ENCODE results near the gene MORN1.

Gene MORN1

GRCh38 chr1:2322581-2323211, 68.7 kb downstream of the MORN1 start:
- no peak for TF ChIP-seq CTCF (IDR thresholded peaks at IDR 0.05; ENCODE audit: insufficient read depth, low read length)
- no peak for TF ChIP-seq SPI1 (IDR thresholded peaks at IDR 0.05; ENCODE audit: borderline replicate concordance, low read depth)
- TF ChIP-seq REST (IDR thresholded peaks at IDR 0.05; ENCODE audit: insufficient replicate concordance, low read depth): no peak
- no peak overlapping the region for H3K4me3 ChIP-seq (replicated peaks; ENCODE audit: insufficient read depth, low read length)
- no peak overlapping the region for H3K27ac ChIP-seq (replicated peaks)
- DNase-seq (ENCODE audit: low read depth in 1 of 2, low spot score in 1 of 2): no peak
- H3K27me3 ChIP-seq (ENCODE audit: insufficient read depth, poor library complexity, severe bottlenecking): peaks cover 4% of the 10 kb centered on the region

- H3K27ac ChIP-seq (replicated peaks): no peak overlapping the region
- peaks cover 4% of the 10 kb centered on the region for H3K27me3 ChIP-seq (ENCODE audit: insufficient read depth, poor library complexity, severe bottlenecking)
Observed at GRCh38 chr1:2322065-2322571, 69.2 kb downstream of the MORN1 start.

More at GRCh38 chr1:2322065-2322571, 69.2 kb downstream of the MORN1 start:
- DNase-seq (ENCODE audit: low read depth in 1 of 2, low spot score in 1 of 2): no peak
- TF ChIP-seq GABPA (IDR thresholded peaks at IDR 0.05; ENCODE audit: low read depth): no peak
- TF ChIP-seq REST (IDR thresholded peaks at IDR 0.05; ENCODE audit: insufficient replicate concordance, low read depth): no peak
- no peak for TF ChIP-seq POLR2AphosphoS5 (IDR thresholded peaks at IDR 0.05; ENCODE audit: low read depth)
- no peak for TF ChIP-seq SPI1 (IDR thresholded peaks at IDR 0.05; ENCODE audit: borderline replicate concordance, low read depth)
- no peak for TF ChIP-seq CTCF (IDR thresholded peaks at IDR 0.05; ENCODE audit: insufficient read depth, low read length)
- H3K4me3 ChIP-seq (replicated peaks; ENCODE audit: insufficient read depth, low read length): no peak overlapping the region

All from HL-60 (cell line).